ENCODE data around the gene STRADB. TPM values are rescaled to one million over a fixed set of nuclear protein-coding genes. Genes with fewer than 3 reads are reported as not detected.
A peak's percentile ranks its signal among the peaks of the same experiment; 100 is the strongest.

The STRADB gene
- total RNA-seq, 2 experiments from 2014 or later: 25.5 to 25.9 TPM

- ChIA-PET POLR2A (interaction anchor here (0.9 to 1.7 kb wide), 3 partner anchors 18 to 35 kb away, joined by 3 to 6 read pairs (median 5); partner anchors contain the start of genes STRADB and TRAK2), CTCF (interaction anchor here (1.4 kb wide), 1 partner anchor 36 kb away, joined by 3 read pairs; no protein-coding TSS in a partner anchor)
- intact Hi-C loops (cut with micrococcal nuclease): no loop called here
- H3K9me3 Mint-ChIP-seq: peaks cover 3% of the 10 kb centered on the region
- H3K27ac Mint-ChIP-seq: peak overlapping the region; percentile 83
- ATAC-seq: no peak
- H3K4me1 Mint-ChIP-seq (ENCODE audit: low read depth): peaks cover 33% of the 10 kb centered on the region
- no peak for TF ChIP-seq CTCF (IDR thresholded peaks at IDR 0.05)
- H3K4me3 Mint-ChIP-seq: no peak overlapping the region
- no peaks in the 10 kb centered on the region for H3K27me3 Mint-ChIP-seq
- H3K36me3 Mint-ChIP-seq (ENCODE audit: low read depth): peaks cover 11% of the 10 kb centered on the region
- DNase-seq: no peak
Observed at GRCh38 chr2:201430839-201431238, 20.7 kb upstream of the STRADB start.

GRCh38 chr2:201432038-201432620, 19.4 kb upstream of the STRADB start:
- Mint-ChIP-seq H3K4me3 (peak overlapping the region; percentile 39), H3K4me1 (ENCODE audit: low read depth) (peaks cover 30% of the 10 kb centered on the region), H3K36me3 (ENCODE audit: low read depth) (peaks cover 15% of the 10 kb centered on the region), H3K27ac (peak overlapping the region; percentile 92), H3K27me3 (no peaks in the 10 kb centered on the region), H3K9me3 (peaks cover 3% of the 10 kb centered on the region)
- POLR2A ChIA-PET: interaction anchor here (1.4 to 2.0 kb wide), 2 partner anchors 17 to 19 kb away, joined by 5 read pairs; partner anchors contain the start of genes STRADB and TRAK2
- no peak for TF ChIP-seq CTCF (IDR thresholded peaks at IDR 0.05)
- DNase-seq: no peak
- intact Hi-C loops (cut with micrococcal nuclease): no loop called here
- ATAC-seq: peak; percentile 98
- CTCF ChIA-PET: interaction anchor here (1.1 to 1.4 kb wide), 2 partner anchors 19 to 34 kb away, joined by 3 read pairs; no protein-coding TSS in a partner anchor

DNA sequence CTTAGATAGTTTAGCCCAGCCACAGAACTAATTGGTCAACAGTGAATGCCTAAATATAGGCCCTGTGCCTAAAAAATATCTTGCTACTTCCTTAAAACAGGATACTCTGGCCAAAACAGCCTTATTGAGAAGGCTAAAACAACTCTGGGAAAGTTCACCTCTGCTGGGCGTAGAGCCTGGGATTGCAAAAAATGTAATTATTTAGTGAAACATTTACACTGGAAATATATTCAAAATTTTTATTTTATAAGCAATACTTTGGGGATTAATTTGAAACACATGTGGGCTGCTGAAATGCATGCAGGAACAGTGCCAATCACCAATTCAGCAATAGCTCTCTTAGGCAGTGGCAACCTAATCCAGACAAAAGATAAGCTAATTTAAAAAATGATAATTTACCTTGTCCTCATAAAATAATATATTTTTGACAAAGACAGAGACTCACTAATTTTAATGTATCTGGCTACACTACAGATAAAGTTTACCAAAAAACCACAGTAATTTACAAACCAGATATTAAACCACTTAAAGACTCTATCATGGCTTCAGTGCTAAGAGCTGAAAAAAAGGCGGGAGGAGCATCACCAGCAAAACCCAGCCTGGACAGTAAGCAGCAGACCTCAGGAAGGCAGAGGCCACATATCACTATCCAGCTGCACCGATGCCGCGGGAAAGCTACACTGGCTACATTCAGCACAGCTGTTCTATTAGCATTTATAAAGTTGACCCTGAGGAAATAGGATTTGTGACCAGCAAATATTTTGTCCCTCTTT, 18.7 kb upstream of the STRADB start:
- ATAC-seq: no peak
- CTCF ChIA-PET: interaction anchor here (1.0 to 1.9 kb wide), 4 partner anchors 10 to 20 kb away, joined by 3 to 5 read pairs (median 3); no protein-coding TSS in a partner anchor

GRCh38 chr2:201433394-201433995, 18.0 kb upstream of the STRADB start:
- DNase-seq (no peak), ATAC-seq (no peak)
- no peaks in the 10 kb centered on the region for H3K9me3 Mint-ChIP-seq
- intact Hi-C loops (cut with micrococcal nuclease): no loop called here
- no peak overlapping the region for H3K4me3 Mint-ChIP-seq
- ChIA-PET POLR2A (interaction anchor here (0.6 to 2.0 kb wide), 4 partner anchors 13 to 548 kb away, joined by 3 to 5 read pairs (median 4); partner anchors contain the start of genes STRADB and TRAK2), CTCF (interaction anchor here (1.0 to 1.9 kb wide), 3 partner anchors 11 to 19 kb away, joined by 3 to 5 read pairs (median 3); no protein-coding TSS in a partner anchor)
- peaks cover 15% of the 10 kb centered on the region for H3K36me3 Mint-ChIP-seq (ENCODE audit: low read depth)
- H3K27me3 Mint-ChIP-seq: no peaks in the 10 kb centered on the region
- H3K27ac Mint-ChIP-seq: peak overlapping the region; percentile 92
- no peak for TF ChIP-seq CTCF (IDR thresholded peaks at IDR 0.05)
- peaks cover 30% of the 10 kb centered on the region for H3K4me1 Mint-ChIP-seq (ENCODE audit: low read depth)

More for the DNA sequence above, 18.7 kb upstream of the STRADB start:
- no peak overlapping the region for H3K4me3 Mint-ChIP-seq
- intact Hi-C loops (cut with micrococcal nuclease): no loop called here
- peaks cover 3% of the 10 kb centered on the region for H3K9me3 Mint-ChIP-seq
- no peaks in the 10 kb centered on the region for H3K27me3 Mint-ChIP-seq
- H3K4me1 Mint-ChIP-seq (ENCODE audit: low read depth): peaks cover 30% of the 10 kb centered on the region
- DNase-seq: no peak
- POLR2A ChIA-PET: interaction anchor here (1.0 to 2.0 kb wide), 3 partner anchors 13 to 189 kb away, joined by 3 to 5 read pairs (median 5); partner anchors contain the start of genes STRADB and TRAK2
- no peak for TF ChIP-seq CTCF (IDR thresholded peaks at IDR 0.05)
- peak overlapping the region; percentile 92 for H3K27ac Mint-ChIP-seq
- H3K36me3 Mint-ChIP-seq (ENCODE audit: low read depth): peaks cover 15% of the 10 kb centered on the region
